IMR-90 (cell line): ENCODE measurements around the gene CEP95. TPM values are rescaled to one million over a fixed set of nuclear protein-coding genes. Genes with fewer than 3 reads are reported as not detected.
A peak's percentile ranks its signal among the peaks of the same experiment; 100 is the strongest.

Source experiments
- ATAC-seq: fragments of 200-7000 bp; cut with Tn5 transposase; 2 replicates; pipeline ENCODE4 v1.9.1; 2020; ENCODE audit warnings: low read depth, mild to moderate bottlenecking, moderate library complexity
- BruUV-seq: library from RNA; stranded (reverse); fragments of 400-500 nt; replicated peaks from 2 replicates; lab custom pipeline; 2021; lab: Mats Ljungman, UMichigan
- CTCF ChIA-PET: fragments of 300-600 bp; formaldehyde crosslinking; extraction: SDS; loops from one replicate; lab custom pipeline; 2021; ENCODE audit warnings: antibody characterized with exemption; lab: Yijun Ruan, JAX
- POLR2A ChIA-PET: fragments of 300-600 bp; sonication (Branson Sonifier 250); formaldehyde crosslinking; loops from one replicate; lab custom pipeline; 2022; ENCODE audit warnings: antibody characterized with exemption; ENCODE audit not compliant: unreplicated experiment; lab: Charles Lee
- DNase-seq: peaks from one replicate; pipeline ENCODE4 v3.0.0; 2013
- H2AFZ ChIP-seq: replicated peaks from 2 replicates; pipeline ENCODE3; 2013; ENCODE audit warnings: low read length, mild to moderate bottlenecking; ENCODE audit not compliant: poor library complexity
- H2AK5ac ChIP-seq: 2 replicates; pipeline ENCODE4 v1.6.1; 2013; ENCODE audit warnings: low read depth, low read length, inconsistent platforms
- H2AK9ac ChIP-seq: replicated peaks from 2 replicates; pipeline ENCODE3; 2013; ENCODE audit warnings: mild to moderate bottlenecking, low read depth, low read length, moderate library complexity; ENCODE audit not compliant: poor library complexity
- H2BK120ac ChIP-seq: 2 replicates; pipeline ENCODE4 v1.6.1; 2013; ENCODE audit warnings: low read depth, low read length, inconsistent platforms
- H2BK15ac ChIP-seq: 3 replicates; pipeline ENCODE4 v1.6.1; 2013; ENCODE audit warnings: low read depth, low read length, inconsistent platforms
- H2BK20ac ChIP-seq: 2 replicates; pipeline ENCODE4 v1.6.1; 2013; ENCODE audit warnings: low read depth, mild to moderate bottlenecking, inconsistent platforms, low read length, moderate library complexity
- H2BK5ac ChIP-seq: 2 replicates; pipeline ENCODE4 v1.6.1; 2013; ENCODE audit warnings: mild to moderate bottlenecking, low read depth, low read length, inconsistent platforms; ENCODE audit not compliant: poor library complexity, severe bottlenecking
- H3K14ac ChIP-seq: replicated peaks from 2 replicates; pipeline ENCODE4 v1.6.1; 2013; ENCODE audit warnings: low read depth, low read length, inconsistent platforms
- H3K18ac ChIP-seq: 2 replicates; pipeline ENCODE4 v1.6.1; 2013; ENCODE audit warnings: low read depth, low read length, control low read depth
- H3K23ac ChIP-seq: 2 replicates; pipeline ENCODE4 v1.6.1; 2013; ENCODE audit warnings: low read depth, low read length, inconsistent platforms
- H3K27ac ChIP-seq: 2 replicates; pipeline ENCODE4 v1.5.1; 2013; ENCODE audit warnings: mild to moderate bottlenecking, control low read depth, low read length; ENCODE audit not compliant: insufficient read depth
- H3K27me3 ChIP-seq: 2 replicates; pipeline ENCODE4 v1.6.1; 2013; ENCODE audit warnings: low read length; ENCODE audit not compliant: control insufficient read depth, insufficient read depth
- H3K36me3 ChIP-seq: 2 replicates; pipeline ENCODE4 v1.6.1; 2013; ENCODE audit warnings: low read length, mixed read lengths; ENCODE audit not compliant: control insufficient read depth, insufficient read depth
- H3K4ac ChIP-seq: 2 replicates; pipeline ENCODE4 v1.6.1; 2013; ENCODE audit warnings: low read depth, low read length, inconsistent platforms
- H3K4me1 ChIP-seq: 2 replicates; pipeline ENCODE4 v1.6.1; 2013; ENCODE audit warnings: low read length, mixed read lengths; ENCODE audit not compliant: control insufficient read depth, insufficient read depth
- H3K4me2 ChIP-seq: 2 replicates; pipeline ENCODE4 v1.6.1; 2013; ENCODE audit warnings: low read depth, mild to moderate bottlenecking, control low read depth, low read length, moderate library complexity
- H3K4me3 ChIP-seq: 2 replicates; pipeline ENCODE4 v1.5.1; 2013; ENCODE audit warnings: low read depth, mild to moderate bottlenecking, control low read depth, low read length, moderate library complexity; ENCODE audit not compliant: insufficient read depth
- H3K56ac ChIP-seq: 2 replicates; pipeline ENCODE4 v1.6.1; 2013; ENCODE audit warnings: low read length, inconsistent platforms; ENCODE audit not compliant: insufficient read depth; ENCODE audit errors: extremely low read depth
- H3K79me1 ChIP-seq, 2 experiments: 2 replicates each; pipeline ENCODE4 v1.6.1; 2013; ENCODE audit warnings: low read length in 2 of 2, inconsistent platforms in 1 of 2, low read depth in 1 of 2
- H3K9ac ChIP-seq: 2 replicates; pipeline ENCODE4 v1.6.1; 2013; ENCODE audit warnings: low read depth, low read length, control low read depth
- H3K9me1 ChIP-seq: 2 replicates; pipeline ENCODE4 v1.6.1; 2013; ENCODE audit warnings: low read length, inconsistent platforms; ENCODE audit not compliant: insufficient read depth
- H3K9me3 ChIP-seq: 2 replicates; pipeline ENCODE4 v1.6.1; 2013; ENCODE audit warnings: low read length; ENCODE audit not compliant: control insufficient read depth, insufficient read depth
- H4K20me1 ChIP-seq: 2 replicates; pipeline ENCODE4 v1.6.1; 2013; ENCODE audit warnings: low read length, inconsistent platforms; ENCODE audit not compliant: insufficient read depth
- H4K5ac ChIP-seq: 2 replicates; pipeline ENCODE4 v1.6.1; 2013; ENCODE audit warnings: mild to moderate bottlenecking, low read depth, low read length, control low read depth
- H4K8ac ChIP-seq, 2 experiments: 2 replicates each; pipeline ENCODE4 v1.6.1; 2013; ENCODE audit warnings: low read depth in 2 of 2, low read length in 2 of 2, control low read depth in 1 of 2, inconsistent platforms in 1 of 2
- H4K91ac ChIP-seq: 2 replicates; pipeline ENCODE4 v1.6.1; 2013; ENCODE audit warnings: low read depth, low read length, inconsistent platforms; ENCODE audit not compliant: insufficient read depth
- BHLHE40 ChIP-seq: fragments of 150-350 bp; IDR thresholded peaks from 2 replicates; pipeline ENCODE4 v1.6.1; 2016; ENCODE audit warnings: mild to moderate bottlenecking, low read depth, low read length
- CEBPB ChIP-seq: IDR thresholded peaks from 2 replicates; pipeline ENCODE4 v1.6.1; 2012; ENCODE audit warnings: low read depth, low read length, improper control_type of control experiment
- CHD1 ChIP-seq: IDR thresholded peaks from 2 replicates; pipeline ENCODE4 v1.6.1; 2012; ENCODE audit warnings: low read depth, low read length, improper control_type of control experiment
- CTCF ChIP-seq: conservative IDR thresholded peaks from 2 replicates; pipeline ENCODE4 v1.5.1; 2012; ENCODE audit warnings: mild to moderate bottlenecking, low read depth, low read length, improper control_type of control experiment
- FOS ChIP-seq: fragments of 150-350 bp; IDR thresholded peaks from 2 replicates; pipeline ENCODE4 v1.6.1; 2016; ENCODE audit warnings: low read depth, low read length
- MAFK ChIP-seq: IDR thresholded peaks from 2 replicates; pipeline ENCODE4 v1.6.1; 2012; ENCODE audit warnings: low read depth, low read length, improper control_type of control experiment
- MAZ ChIP-seq: IDR thresholded peaks from 2 replicates; pipeline ENCODE4 v1.6.1; 2012; ENCODE audit warnings: low read depth, mild to moderate bottlenecking, low read length, improper control_type of control experiment, moderate library complexity, borderline replicate concordance
- MXI1 ChIP-seq: IDR thresholded peaks from 2 replicates; pipeline ENCODE4 v1.6.1; 2012; ENCODE audit warnings: low read depth, mild to moderate bottlenecking, low read length, moderate library complexity, borderline replicate concordance
- NFE2L2 ChIP-seq: fragments of 150-350 bp; IDR thresholded peaks from 2 replicates; pipeline ENCODE4 v1.6.1; 2016; ENCODE audit warnings: low read depth, mild to moderate bottlenecking, low read length
- POLR2A ChIP-seq: IDR thresholded peaks from 2 replicates; pipeline ENCODE4 v1.6.1; 2012; ENCODE audit warnings: mild to moderate bottlenecking, low read depth, low read length
- RAD21 ChIP-seq: IDR thresholded peaks from 2 replicates; pipeline ENCODE4 v1.6.1; 2012; ENCODE audit warnings: low read length, improper control_type of control experiment
- RCOR1 ChIP-seq: IDR thresholded peaks from 2 replicates; pipeline ENCODE4 v1.6.1; 2012; ENCODE audit warnings: mild to moderate bottlenecking, low read length, improper control_type of control experiment; ENCODE audit not compliant: insufficient replicate concordance
- RFX5 ChIP-seq: IDR thresholded peaks from 2 replicates; pipeline ENCODE4 v1.8.0; 2012; ENCODE audit warnings: low read depth, mild to moderate bottlenecking, low read length, moderate library complexity
- SMC3 ChIP-seq: fragments of 150-350 bp; IDR thresholded peaks from 2 replicates; pipeline ENCODE4 v1.6.1; 2016; ENCODE audit warnings: low read depth, mild to moderate bottlenecking, antibody characterized with exemption, low read length, moderate library complexity
- dilution Hi-C: fragments of 300-500 bp; cut with HindIII; formaldehyde crosslinking; loops from one replicate; pipeline ENCODE4 v1.14.3; 2018; ENCODE audit warnings: low sequenced_read_pairs; ENCODE audit not compliant: unreplicated experiment
- in situ Hi-C: fragments of 300-500 bp; cut with MboI; formaldehyde crosslinking; loops from 3 replicates; pipeline ENCODE4 v1.14.3; 2019; ENCODE audit warnings: low sequenced_read_pairs, inconsistent platforms, mixed read lengths
- intact Hi-C: fragments of 100-400 bp; cut with micrococcal nuclease; formaldehyde crosslinking; loops from 2 replicates; pipeline ENCODE4 v1.10.0; 2022
- polyA plus RNA-seq, 3 experiments: library from polyadenylated mRNA; depleted of rRNA; stranded (reverse); fragments of >200 nt; gene quantifications; 2 replicates each; pipeline ENCODE4 v1.2.3, GENCODE V29; 2012; ENCODE audit warnings: low replicate concordance in 1 of 3
- total RNA-seq: library from RNA; depleted of rRNA; stranded (reverse); fragments of >200 nt; gene quantifications from 2 replicates; pipeline ENCODE4 v1.2.3, GENCODE V29; 2012
- TF ChIP-seq, protein P1 (sequence below): fragments of 150-350 bp; IDR thresholded peaks from 2 replicates; pipeline ENCODE4 v1.6.1; 2016; ENCODE audit warnings: low read depth, mild to moderate bottlenecking, low read length, moderate library complexity, borderline replicate concordance

CEP95 gene
- total and polyA plus RNA-seq, 2 of the 4 experiments (the other 2 are of a cell fraction): 6.1 to 13.6 TPM

DNA sequence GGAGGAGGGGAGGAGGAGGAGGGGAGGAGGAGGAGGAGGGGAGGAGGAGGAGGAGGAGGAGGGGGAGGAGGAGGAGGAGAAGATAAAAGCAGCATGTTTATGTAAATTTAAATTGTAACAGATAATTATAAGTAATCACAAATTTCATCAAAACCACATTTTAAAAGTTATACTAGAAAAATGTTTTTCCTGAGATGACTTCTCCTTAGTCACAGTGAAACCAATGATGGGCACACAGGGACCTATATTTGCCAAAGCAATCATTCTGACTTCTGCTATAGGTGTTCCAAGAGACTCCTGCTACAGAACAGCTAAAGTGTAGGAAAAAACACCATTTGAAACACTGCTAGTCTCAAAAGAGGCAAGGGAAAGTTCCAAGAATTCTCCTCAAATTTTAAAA, 66.4 kb downstream of the CEP95 start:
- no peak overlapping the region for H3K4me2 ChIP-seq
- H2AFZ ChIP-seq: no peak overlapping the region
- no peak overlapping the region for H2BK20ac ChIP-seq
- no peak overlapping the region for H3K14ac ChIP-seq
- H4K8ac ChIP-seq: no peak overlapping the region
- no peak overlapping the region for H3K9ac ChIP-seq
- TF ChIP-seq BHLHE40 (no peak), CHD1 (no peak), MAZ (no peak), RAD21 (no peak), RCOR1 (no peak), MXI1 (no peak), CEBPB (no peak), SMC3 (no peak), POLR2A (no peak), RFX5 (no peak), MAFK (no peak), CTCF (no peak), FOS (no peak), NFE2L2 (no peak)
- TF ChIP-seq, protein P1, sequence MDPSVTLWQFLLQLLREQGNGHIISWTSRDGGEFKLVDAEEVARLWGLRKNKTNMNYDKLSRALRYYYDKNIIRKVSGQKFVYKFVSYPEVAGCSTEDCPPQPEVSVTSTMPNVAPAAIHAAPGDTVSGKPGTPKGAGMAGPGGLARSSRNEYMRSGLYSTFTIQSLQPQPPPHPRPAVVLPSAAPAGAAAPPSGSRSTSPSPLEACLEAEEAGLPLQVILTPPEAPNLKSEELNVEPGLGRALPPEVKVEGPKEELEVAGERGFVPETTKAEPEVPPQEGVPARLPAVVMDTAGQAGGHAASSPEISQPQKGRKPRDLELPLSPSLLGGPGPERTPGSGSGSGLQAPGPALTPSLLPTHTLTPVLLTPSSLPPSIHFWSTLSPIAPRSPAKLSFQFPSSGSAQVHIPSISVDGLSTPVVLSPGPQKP: no peak
- H3K4me3 ChIP-seq: no peak overlapping the region
- dilution Hi-C loops: no loop called here
- ATAC-seq: no peak
- peaks cover 2% of the 10 kb centered on the region for H3K9me1 ChIP-seq
- H2BK15ac ChIP-seq: no peak overlapping the region
- H3K27ac ChIP-seq: peak overlapping the region; percentile 32; the same call in 1 of the 2 replicates
- H4K5ac ChIP-seq: no peak overlapping the region
- no peak overlapping the region for H4K91ac ChIP-seq
- H3K4ac ChIP-seq: no peak overlapping the region
- no peaks in the 10 kb centered on the region for H3K27me3 ChIP-seq
- DNase-seq: no peak
- H3K9me3 ChIP-seq: no peaks in the 10 kb centered on the region
- ChIA-PET CTCF (interaction anchor here (1.0 kb wide), 1 partner anchor 25 kb away, joined by 3 read pairs; no protein-coding TSS in a partner anchor), POLR2A (no interaction called here)
- intact Hi-C loops: no loop called here
- no peak overlapping the region for H2AK9ac ChIP-seq
- no peak overlapping the region for H3K18ac ChIP-seq
- no peak overlapping the region for H2AK5ac ChIP-seq
- in situ Hi-C loops: no loop called here
- H3K23ac ChIP-seq: peak overlapping the region; percentile 8; the same call in 1 of the 2 replicates
- H3K56ac ChIP-seq: no peak overlapping the region
- peaks cover 48% of the 10 kb centered on the region for H3K36me3 ChIP-seq
- H4K20me1 ChIP-seq: peaks cover 70% of the 10 kb centered on the region
- H2BK120ac ChIP-seq: no peak overlapping the region
- peaks cover 29 to 59% of the 10 kb centered on the region in 2 experiments; a peak in 3 of 4 replicates for H3K79me1 ChIP-seq
- H3K4me1 ChIP-seq: peaks cover 8% of the 10 kb centered on the region; the same call in 1 of the 2 replicates
- no TSS peak for BruUV-seq
- peak overlapping the region; percentile 67 for H2BK5ac ChIP-seq
